Measurements from ENCODE around the gene IFI30. TPM values are rescaled to one million over a fixed set of nuclear protein-coding genes. Genes with fewer than 3 reads are reported as not detected.

IFI30 gene
- polyA plus RNA-seq (ENCODE audit: insufficient read length in 4 of 4), result 10 to 100 TPM; 12.4 to 22.4 (median 15.3) TPM

- no peak for DNase-seq (ENCODE audit: low read depth in 4 of 4, low spot score in 2 of 4)
These were observed at the start of gene IFI30 for GRCh38 chr19:18173572-18174288. Gene IFI30 (plus strand): TSS chr19:18173813. CDS start chr19:18173842, 29 bp downstream.

DNA sequence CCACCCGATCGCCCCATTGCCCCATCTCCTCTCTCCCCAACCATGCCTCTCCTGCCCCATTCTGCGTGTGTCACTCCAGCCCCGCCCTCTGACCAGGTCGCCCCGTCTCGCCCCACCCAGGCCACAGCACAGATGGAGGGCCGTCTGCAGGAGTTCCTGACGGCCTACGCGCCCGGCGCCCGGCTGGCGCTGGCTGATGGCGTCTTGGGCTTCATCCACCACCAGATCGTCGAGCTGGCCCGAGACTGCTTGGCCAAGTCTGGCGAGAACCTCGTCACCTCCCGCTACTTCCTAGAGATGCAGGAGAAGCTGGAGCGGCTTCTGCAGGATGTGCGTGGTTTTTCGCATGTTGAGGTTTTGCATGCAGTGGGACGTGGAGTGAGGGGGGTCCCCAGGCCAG, 49.8 kb upstream of the IFI30 start:
- no peak for DNase-seq (ENCODE audit: low read depth in 4 of 4, low spot score in 2 of 4)

- no peak for DNase-seq (ENCODE audit: low read depth in 4 of 4, low spot score in 2 of 4)
These were observed 47.5 kb upstream of the IFI30 start for GRCh38 chr19:18126097-18126496.

- DNase-seq (ENCODE audit: low read depth in 4 of 4, low spot score in 2 of 4), result no peak
These were observed 45.6 kb upstream of the IFI30 start for GRCh38 chr19:18128044-18128443.

GRCh38 chr19:18128805-18129204, 44.8 kb upstream of the IFI30 start:
- DNase-seq (ENCODE audit: low read depth in 4 of 4, low spot score in 2 of 4), result no peak

- no peak for DNase-seq (ENCODE audit: low read depth in 4 of 4, low spot score in 2 of 4)
These were observed 42.9 kb upstream of the IFI30 start for GRCh38 chr19:18130523-18131242.

DNA sequence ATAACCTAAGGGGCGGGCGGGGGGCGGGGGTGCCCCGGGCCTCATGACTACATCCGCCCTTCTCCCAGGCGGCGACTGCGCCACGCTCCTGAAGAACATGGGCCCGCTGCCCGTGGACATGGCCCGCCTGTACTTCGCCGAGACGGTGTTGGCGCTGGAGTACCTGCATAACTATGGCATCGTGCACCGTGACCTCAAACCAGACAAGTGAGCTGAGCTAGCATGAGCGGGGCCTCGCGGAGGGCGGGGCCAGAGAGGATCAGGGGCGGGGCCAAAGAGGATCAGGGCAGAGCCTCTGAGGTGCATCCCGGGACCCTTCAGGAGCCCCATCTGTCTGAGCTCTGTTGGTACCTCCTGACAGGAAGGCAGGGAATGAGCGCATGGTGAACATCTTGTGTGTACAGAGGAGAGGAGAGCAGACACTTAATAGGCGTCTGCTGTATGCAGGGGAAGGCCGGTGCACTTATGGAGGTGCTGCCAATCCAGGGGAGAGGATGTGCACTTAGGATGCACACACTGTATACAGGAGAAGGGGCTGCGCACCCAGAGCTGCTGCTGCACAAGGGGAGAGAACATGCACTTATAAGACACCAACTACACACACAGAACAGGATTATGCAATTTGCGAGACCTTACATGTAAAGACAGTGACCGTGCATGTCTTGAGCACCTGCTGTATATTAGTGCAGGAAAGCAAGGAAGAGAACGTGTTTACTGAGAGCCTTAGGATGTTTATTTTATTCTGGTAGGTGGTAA, 41.6 kb upstream of the IFI30 start:
- DNase-seq (ENCODE audit: low read depth in 4 of 4, low spot score in 2 of 4), result no peak

DNA sequence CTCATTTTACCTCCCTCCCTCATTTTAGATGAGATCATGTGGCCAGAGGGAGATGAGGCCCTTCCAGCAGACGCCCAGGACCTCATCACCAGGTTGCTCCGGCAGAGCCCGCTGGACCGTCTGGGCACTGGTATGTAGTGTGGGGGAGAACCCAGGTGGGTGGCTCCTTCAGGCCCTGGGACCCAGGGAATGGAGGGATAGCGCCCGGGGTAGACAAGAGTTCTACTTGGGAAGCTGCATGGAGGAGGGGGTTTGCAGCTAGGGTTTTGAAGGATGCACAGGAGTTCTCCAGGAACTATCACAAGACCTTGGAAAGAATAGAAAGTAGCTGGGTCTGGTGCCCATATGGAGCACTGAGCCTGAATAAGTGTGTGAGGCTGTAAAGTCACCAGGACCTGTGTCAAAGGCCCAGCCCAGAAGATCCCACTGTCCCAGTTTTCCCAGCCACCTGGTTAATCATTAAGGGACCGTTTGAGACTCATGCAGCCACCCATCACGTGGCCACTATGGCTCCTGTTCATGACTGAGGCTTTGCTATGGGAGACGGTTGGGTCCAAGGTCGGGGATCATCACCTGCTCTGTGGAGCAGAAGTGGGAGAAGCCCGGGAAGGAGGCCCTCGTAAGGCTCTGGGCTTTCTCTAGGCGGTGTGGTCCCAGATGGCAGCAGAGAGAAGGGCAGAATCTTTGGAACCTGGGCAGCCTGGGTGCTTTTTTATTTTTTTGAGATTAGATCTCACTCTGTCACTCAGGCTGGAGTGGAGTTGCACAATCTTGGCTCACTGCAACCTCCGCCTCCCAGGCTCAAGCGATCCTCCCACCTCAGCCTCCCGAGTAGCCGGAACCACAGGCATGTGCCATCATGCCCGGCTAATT, 37.7 kb upstream of the IFI30 start:
- DNase-seq (ENCODE audit: low read depth in 4 of 4, low spot score in 2 of 4), result no peak

DNA sequence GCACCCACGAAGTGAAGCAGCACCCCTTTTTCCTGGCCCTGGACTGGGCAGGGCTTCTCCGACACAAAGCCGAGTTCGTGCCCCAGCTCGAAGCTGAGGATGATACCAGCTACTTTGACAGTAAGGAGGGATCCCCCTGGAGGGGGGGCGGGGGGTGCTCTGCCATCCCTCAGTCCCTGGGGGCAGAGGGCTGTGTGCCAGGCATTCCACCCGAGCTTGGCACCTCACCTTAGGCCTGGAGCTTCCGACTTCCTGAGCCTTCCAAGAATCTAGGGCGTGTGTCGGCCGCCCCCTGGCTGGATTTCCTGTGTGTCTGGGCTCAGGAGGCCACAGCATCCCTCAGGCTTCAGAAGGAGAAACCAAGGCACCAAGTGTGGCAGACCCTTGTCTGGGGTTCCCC, 36.4 kb upstream of the IFI30 start:
- no peak for DNase-seq (ENCODE audit: low read depth in 4 of 4, low spot score in 2 of 4)

GRCh38 chr19:18137657-18138339, 35.8 kb upstream of the IFI30 start:
- no peak for DNase-seq (ENCODE audit: low read depth in 4 of 4, low spot score in 2 of 4)

GRCh38 chr19:18140473-18140872, 33.1 kb upstream of the IFI30 start:
- no peak for DNase-seq (ENCODE audit: low read depth in 4 of 4, low spot score in 2 of 4)

- DNase-seq (ENCODE audit: low read depth in 4 of 4, low spot score in 2 of 4), result no peak
These were observed 32.6 kb upstream of the IFI30 start for GRCh38 chr19:18141031-18141430.

DNA sequence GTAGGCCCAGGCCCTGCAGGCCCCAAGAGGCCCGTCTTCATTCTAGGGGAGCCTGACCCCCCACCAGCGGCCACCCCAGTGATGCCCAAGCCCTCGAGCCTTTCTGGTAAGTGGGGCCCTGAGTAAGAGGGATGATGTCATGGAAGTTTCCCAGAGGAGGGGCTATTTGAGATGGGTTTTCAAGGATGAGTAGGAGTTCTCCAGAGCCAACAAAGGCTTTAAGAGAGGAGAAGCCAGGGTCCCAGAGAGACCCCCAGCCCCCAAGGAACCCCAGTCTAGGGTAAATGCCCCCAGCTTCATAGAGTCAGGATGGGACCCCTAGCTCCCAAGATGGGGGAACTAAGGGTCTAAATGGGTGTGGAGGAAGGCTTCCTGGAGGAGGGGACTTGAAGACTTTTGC, 29.7 kb upstream of the IFI30 start:
- no peak for DNase-seq (ENCODE audit: low read depth in 4 of 4, low spot score in 2 of 4)

DNA sequence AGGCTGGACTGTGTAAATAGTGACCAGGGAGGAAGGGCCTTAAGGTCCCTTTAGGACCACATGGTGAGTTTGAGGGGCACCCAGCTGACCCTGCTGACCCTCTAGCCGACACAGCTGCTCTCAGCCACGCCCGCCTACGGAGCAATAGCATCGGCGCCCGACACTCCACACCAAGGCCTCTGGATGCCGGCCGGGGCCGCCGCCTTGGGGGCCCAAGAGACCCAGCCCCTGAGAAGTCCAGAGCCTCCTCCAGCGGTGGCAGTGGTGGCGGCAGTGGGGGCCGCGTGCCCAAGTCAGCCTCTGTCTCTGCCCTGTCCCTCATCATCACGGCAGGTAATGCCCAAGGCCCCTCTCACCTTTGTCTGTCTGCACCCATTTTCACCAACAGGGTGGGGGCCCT, 29.3 kb upstream of the IFI30 start:
- DNase-seq (ENCODE audit: low read depth in 4 of 4, low spot score in 2 of 4), result no peak

- no peak for DNase-seq (ENCODE audit: low read depth in 4 of 4, low spot score in 2 of 4)
These were observed 28.7 kb upstream of the IFI30 start for GRCh38 chr19:18144906-18145305.

- no peak for DNase-seq (ENCODE audit: low read depth in 4 of 4, low spot score in 2 of 4)
These were observed 28.1 kb upstream of the IFI30 start for GRCh38 chr19:18145391-18145999.

- DNase-seq (ENCODE audit: low read depth in 4 of 4, low spot score in 2 of 4), result no peak
These were observed 26.2 kb upstream of the IFI30 start for GRCh38 chr19:18147396-18147795.

DNA sequence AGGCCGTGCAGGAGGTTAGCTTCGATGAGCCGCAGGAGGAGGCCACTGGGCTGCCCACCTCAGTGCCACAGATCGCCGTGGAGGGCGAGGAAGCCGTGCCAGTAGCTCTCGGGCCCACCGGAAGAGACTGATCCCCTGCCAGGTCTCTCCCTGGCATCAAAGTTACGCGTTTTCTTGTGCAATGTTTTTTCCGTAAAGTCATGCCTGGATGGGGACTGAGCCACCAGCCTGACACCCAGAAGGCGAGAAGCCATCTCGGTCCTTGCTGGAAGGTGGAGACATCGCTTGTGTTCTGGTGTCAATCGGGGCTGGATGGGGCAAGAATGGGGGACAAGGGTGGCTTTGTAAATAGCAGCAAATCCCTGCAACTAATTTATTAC, 24.0 kb upstream of the IFI30 start:
- no peak for DNase-seq (ENCODE audit: low read depth in 4 of 4, low spot score in 2 of 4)

GRCh38 chr19:18150776-18151624, 22.6 kb upstream of the IFI30 start:
- DNase-seq (ENCODE audit: low read depth in 4 of 4, low spot score in 2 of 4), result no peak

All from left renal cortex interstitium (tissue), 4 donors.